Endothelial cell of coronary artery (primary cell): ENCODE data around the gene COQ5. TPM values are rescaled to one million over a fixed set of nuclear protein-coding genes. Genes with fewer than 3 reads are reported as not detected.

Source experiments
- total RNA-seq: library from RNA; depleted of rRNA; stranded (reverse); fragments of >200 nt; gene quantifications from 2 replicates; pipeline ENCODE4 v1.2.3, GENCODE V29; 2014

COQ5 gene
- total RNA-seq, result 30.4 and 32.0 TPM in 2 replicates

GRCh38 chr12:120528861-120529525, at the start of gene COQ5:
COQ5 (minus strand) TSS chr12:120529158; CDS start chr12:120529141, 17 bp downstream.

GRCh38 chr12:120534203-120534702, 5.3 kb upstream of the COQ5 start, which contains the start of gene RNF10:
RNF10 (plus strand) TSS chr12:120534356; CDS start chr12:120534812, 456 bp downstream.

GRCh38 chr12:120495731-120496412, 33.1 kb downstream of the COQ5 start, which contains the start of gene DYNLL1:
DYNLL1 (plus strand) TSS chr12:120496113; CDS start chr12:120496422, 309 bp downstream.

GRCh38 chr12:120469450-120470149, 59.4 kb downstream of the COQ5 start, which contains the start of gene SRSF9:
SRSF9 (minus strand) TSS chr12:120469748; CDS start chr12:120469609, 139 bp downstream.

Other genes starting within 250 kb of the COQ5 start
- gene RNU4-2, start 237.3 kb downstream of the COQ5 start, total RNA-seq, result 157 and 735 TPM in 2 replicates
- gene RNU4-1, start 235.9 kb downstream of the COQ5 start, total RNA-seq, result 118 and 465 TPM in 2 replicates
- gene SIRT4, start 226.8 kb downstream of the COQ5 start, total RNA-seq, result 1.3 TPM in 2 replicates
- not detected in 2 replicates for gene PLA2G1B, start 201.4 kb downstream of the COQ5 start, total RNA-seq
- not detected in 2 replicates for gene MSI1, start 160.0 kb downstream of the COQ5 start, total RNA-seq
- gene COX6A1, start 91.0 kb downstream of the COQ5 start, total RNA-seq, result 523 and 539 TPM in 2 replicates
- gene TRIAP1, start 82.8 kb downstream of the COQ5 start, total RNA-seq, result 30.2 and 48.4 TPM in 2 replicates
- 14.4 and 18.1 TPM in 2 replicates for gene GATC, start 82.7 kb downstream of the COQ5 start, total RNA-seq
- gene SRSF9, start 59.4 kb downstream of the COQ5 start, total RNA-seq, result 233 and 273 TPM in 2 replicates
- 314 and 337 TPM in 2 replicates for gene DYNLL1, start 33.0 kb downstream of the COQ5 start, total RNA-seq
- 128 and 163 TPM in 2 replicates for gene RNF10, start 5.2 kb upstream of the COQ5 start, total RNA-seq
- 26.4 and 45.3 TPM in 2 replicates for gene POP5, start 52.2 kb upstream of the COQ5 start, total RNA-seq
- 0.09 and 0.19 TPM in 2 replicates for gene CABP1, start 111.5 kb upstream of the COQ5 start, total RNA-seq
- 69.6 and 95.5 TPM in 2 replicates for gene MLEC, start 158.0 kb upstream of the COQ5 start, total RNA-seq
- gene UNC119B, start 181.3 kb upstream of the COQ5 start, total RNA-seq, result 22.3 and 24.8 TPM in 2 replicates
- gene ACADS, start 196.7 kb upstream of the COQ5 start, total RNA-seq, result 8.2 and 10.4 TPM in 2 replicates